Gastrocnemius medialis (tissue), 4 donors: Measurements from ENCODE around the gene ITIH1.

Experiments used
- POLR2A ChIP-seq, 2 donors: fragments of 450-650 bp; IDR thresholded peaks; one replicate each; pipeline ENCODE4 v1.6.1; 2017; ENCODE audit warnings: antibody characterized with exemption in 2 of 2, mild to moderate bottlenecking in 2 of 2, moderate library complexity in 2 of 2
- TF ChIP-seq, protein P1 (sequence below), 5 experiments: fragments of 450-650 bp in 3 of 5; fragments of 200-600 bp in 2 of 5; sonication (generic) in 2 of 5; IDR thresholded peaks in 4 of 5; conservative IDR thresholded peaks in 1 of 5; 1 replicate in 4 of 5; 2 replicates in 1 of 5; pipeline ENCODE4 v1.5.1; 2016 to 2019; ENCODE audit warnings: antibody characterized with exemption in 5 of 5, mild to moderate bottlenecking in 3 of 5, moderate library complexity in 3 of 5

DNA sequence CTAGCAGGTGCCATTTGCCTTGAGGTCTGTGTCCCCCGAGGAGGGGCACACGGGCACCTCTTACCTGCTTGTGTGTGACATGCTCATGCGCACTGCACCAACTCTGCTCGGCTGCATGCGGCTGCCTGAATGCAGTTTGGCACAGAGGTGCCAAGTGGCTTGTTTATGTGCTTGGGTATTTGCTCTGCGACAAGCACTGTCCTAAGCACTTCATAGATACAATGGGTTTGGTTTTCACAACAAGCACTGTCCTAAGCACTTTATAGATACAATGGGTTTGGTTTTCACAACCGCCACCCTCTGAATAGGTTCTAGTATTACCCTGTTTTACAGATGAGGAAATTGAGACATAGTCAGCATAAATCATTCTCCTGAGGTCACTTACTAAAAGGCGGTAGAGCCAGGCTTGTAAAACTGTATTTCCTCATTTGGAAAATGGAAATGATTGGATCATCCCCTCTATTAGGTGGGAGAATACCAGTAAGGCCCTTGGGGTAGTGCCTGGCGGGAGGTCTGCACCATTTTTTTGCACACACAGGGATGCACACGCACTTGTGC lies 52.6 kb downstream of the ITIH1 start:
- TF ChIP-seq, protein P1, sequence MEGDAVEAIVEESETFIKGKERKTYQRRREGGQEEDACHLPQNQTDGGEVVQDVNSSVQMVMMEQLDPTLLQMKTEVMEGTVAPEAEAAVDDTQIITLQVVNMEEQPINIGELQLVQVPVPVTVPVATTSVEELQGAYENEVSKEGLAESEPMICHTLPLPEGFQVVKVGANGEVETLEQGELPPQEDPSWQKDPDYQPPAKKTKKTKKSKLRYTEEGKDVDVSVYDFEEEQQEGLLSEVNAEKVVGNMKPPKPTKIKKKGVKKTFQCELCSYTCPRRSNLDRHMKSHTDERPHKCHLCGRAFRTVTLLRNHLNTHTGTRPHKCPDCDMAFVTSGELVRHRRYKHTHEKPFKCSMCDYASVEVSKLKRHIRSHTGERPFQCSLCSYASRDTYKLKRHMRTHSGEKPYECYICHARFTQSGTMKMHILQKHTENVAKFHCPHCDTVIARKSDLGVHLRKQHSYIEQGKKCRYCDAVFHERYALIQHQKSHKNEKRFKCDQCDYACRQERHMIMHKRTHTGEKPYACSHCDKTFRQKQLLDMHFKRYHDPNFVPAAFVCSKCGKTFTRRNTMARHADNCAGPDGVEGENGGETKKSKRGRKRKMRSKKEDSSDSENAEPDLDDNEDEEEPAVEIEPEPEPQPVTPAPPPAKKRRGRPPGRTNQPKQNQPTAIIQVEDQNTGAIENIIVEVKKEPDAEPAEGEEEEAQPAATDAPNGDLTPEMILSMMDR (IDR thresholded peaks at IDR 0.05 in 4 of 5, conservative IDR thresholded peaks at IDR 0.05 in 1 of 5), result no peak
- no peak for TF ChIP-seq POLR2A (IDR thresholded peaks at IDR 0.05)
